T-helper 2 cell (primary cell): ENCODE results near the gene LUM.
"Not testable (repeated sequence)": the region's sequence is repeated elsewhere in the genome, so short reads cannot be mapped to it uniquely, and the experiment has no call there.

Experiments used
- DNase-seq, 5 experiments: peaks; one replicate each; pipeline versions ENCODE4 v3.0.0 to v3.0.0-alpha.2; 2012 to 2022

LUM gene

GRCh38 chr12:91109581-91110310 lies 1.5 kb downstream of the LUM start:
- DNase-seq: no peak

- DNase-seq: peak in 2 of 5 experiments; percentile 7 to 54
These were observed 2.1 kb downstream of the LUM start for GRCh38 chr12:91109148-91109564.

GRCh38 chr12:91108196-91108755 lies 3.0 kb downstream of the LUM start:
- DNase-seq: no peak

DNA sequence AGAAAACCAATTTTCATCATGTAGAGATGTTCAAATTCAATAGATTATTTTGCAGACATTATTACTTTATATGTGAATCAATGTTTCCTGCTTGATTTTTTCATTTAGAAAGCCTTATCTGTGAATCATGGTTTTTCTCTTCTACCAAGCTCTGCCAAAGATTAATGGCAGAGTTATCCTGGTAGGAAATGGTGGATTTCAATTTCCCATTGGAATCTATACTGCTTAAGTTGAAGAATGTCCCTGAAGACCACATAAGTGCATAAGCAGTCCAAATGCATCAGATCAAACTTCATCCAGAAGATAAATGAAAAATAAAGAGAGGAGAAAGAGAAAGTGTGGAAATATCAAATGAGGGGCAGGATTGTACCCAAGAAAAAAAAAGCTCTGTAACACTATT lies 5.0 kb downstream of the LUM start:
- no peak for DNase-seq

- DNase-seq: no peak
These were observed 5.5 kb downstream of the LUM start for GRCh38 chr12:91105807-91106206.

DNA sequence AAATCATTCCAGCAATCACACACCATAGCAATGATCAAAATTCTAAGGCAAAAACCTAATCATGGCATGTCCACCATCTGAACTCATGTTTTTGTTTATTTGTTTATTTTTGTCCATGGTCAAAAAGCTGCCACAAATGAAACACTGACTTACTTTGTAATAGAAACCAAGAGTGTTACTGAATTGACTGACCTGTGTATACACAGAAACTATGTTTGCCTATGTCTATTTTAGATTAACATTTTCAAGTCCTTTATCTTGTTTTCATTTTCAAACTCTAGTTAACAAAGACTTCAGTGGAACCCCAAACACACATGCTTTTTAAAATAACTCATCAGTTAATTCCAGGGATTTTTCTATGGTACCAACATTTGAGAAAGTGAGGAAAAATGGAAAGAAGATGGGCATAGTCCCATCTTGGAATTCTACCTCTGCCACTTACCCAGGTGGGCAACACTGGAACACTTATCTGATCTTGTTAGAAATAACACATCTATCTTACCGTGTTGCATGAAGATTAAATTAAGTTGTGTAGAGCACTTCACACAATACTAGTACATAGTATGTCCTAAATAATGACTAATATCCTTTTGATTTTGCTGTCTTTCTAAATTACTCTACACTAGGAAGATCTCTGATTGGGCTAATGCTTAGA lies 6.4 kb downstream of the LUM start:
- no peak for DNase-seq

- no peak for DNase-seq
These were observed 7.7 kb downstream of the LUM start for GRCh38 chr12:91103624-91104023.

DNA sequence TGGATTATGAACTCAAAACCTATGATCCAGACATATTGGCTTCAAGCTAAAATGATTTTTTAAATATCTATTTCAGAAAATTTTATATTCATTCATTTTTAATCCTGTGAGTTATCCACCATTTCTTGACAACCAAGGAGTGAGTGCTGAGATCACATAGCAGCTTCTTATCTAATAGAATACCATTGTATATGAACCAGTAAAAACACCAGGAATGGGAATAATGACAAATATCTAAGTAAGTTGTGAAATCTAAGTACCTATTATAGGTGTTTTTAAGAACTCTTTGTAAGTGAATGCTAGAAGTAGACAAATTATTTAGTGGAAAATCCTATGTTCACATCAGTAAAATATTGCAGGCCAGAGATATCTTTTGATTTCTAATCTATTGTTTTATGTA lies 8.2 kb downstream of the LUM start:
- DNase-seq: no peak

DNA sequence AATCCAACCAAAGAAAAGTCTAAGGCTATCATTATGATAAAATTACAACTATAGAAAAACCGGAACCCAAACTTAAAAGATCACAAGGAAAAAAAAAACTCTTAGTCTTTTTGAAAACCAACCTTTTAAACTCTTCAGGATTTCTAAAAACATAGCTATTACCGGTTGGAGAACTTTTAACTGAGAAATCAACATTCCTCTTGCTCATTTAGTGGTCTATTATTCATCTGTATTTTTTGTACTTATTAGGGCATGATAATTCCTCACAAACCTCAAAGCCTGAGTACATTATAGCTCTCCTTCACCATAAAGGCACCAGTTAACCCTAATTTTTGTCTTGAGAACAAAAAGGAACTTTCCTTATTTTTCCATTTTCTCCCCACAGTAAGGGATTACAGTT lies 10.4 kb downstream of the LUM start:
- DNase-seq: no peak

GRCh38 chr12:91099836-91100235 lies 11.5 kb downstream of the LUM start:
- no peak for DNase-seq

- DNase-seq: no peak
These were observed 12.0 kb downstream of the LUM start for GRCh38 chr12:91099341-91099740.

DNA sequence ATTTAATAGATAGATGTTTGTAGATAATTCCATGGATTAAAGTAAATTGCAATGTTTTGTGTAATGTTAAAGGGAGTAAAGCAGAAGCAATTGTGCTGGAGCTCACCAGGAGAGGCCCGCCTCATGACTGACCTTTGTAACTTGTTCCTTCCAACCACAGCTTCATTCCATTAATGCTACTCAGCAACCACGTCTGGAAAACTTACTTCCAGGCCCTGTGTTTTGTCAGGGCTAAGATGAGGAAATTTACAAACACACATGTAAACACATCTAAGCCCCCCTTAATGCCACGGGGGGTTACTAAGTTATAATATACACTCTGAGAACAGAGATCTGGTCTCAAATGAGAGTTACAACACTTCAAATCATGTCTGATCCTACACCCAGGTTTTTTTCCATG lies 12.4 kb downstream of the LUM start:
- DNase-seq: no peak

DNA sequence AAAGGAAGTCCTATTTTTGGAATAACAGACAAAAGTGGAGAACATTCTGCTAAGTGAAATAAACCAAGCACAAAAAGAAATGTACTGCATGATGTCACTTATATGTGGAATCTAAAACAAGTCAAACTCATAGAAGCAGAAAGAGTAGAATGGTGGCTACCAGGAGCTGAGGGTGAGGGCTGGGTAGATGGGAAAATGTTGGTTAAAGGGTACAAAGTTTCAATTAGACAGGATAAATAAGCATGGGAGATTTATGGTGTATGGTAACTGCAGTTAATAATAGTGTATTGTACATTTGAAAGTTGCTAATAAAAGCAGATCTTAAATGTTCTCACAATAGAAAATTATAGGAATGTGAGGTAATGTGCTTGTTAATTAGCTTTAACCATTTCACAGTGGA lies 12.8 kb downstream of the LUM start:
- no peak for DNase-seq

GRCh38 chr12:91094957-91095356 lies 16.3 kb downstream of the LUM start:
- DNase-seq: no peak

GRCh38 chr12:91094032-91094662 lies 17.1 kb downstream of the LUM start:
- DNase-seq: no peak

GRCh38 chr12:91093341-91093740 lies 18.0 kb downstream of the LUM start:
- DNase-seq: no peak

GRCh38 chr12:91091916-91092715 lies 19.2 kb downstream of the LUM start:
- peak in 1 of 5 experiments; percentile 7 for DNase-seq

- DNase-seq: not testable (repeated sequence)
These were observed 21.3 kb downstream of the LUM start for GRCh38 chr12:91089953-91090352.

GRCh38 chr12:91080041-91080440 lies 31.3 kb downstream of the LUM start:
- DNase-seq: no peak

GRCh38 chr12:91078501-91078900 lies 32.8 kb downstream of the LUM start:
- no peak for DNase-seq

GRCh38 chr12:91077228-91077954 lies 33.9 kb downstream of the LUM start:
- DNase-seq: no peak

DNA sequence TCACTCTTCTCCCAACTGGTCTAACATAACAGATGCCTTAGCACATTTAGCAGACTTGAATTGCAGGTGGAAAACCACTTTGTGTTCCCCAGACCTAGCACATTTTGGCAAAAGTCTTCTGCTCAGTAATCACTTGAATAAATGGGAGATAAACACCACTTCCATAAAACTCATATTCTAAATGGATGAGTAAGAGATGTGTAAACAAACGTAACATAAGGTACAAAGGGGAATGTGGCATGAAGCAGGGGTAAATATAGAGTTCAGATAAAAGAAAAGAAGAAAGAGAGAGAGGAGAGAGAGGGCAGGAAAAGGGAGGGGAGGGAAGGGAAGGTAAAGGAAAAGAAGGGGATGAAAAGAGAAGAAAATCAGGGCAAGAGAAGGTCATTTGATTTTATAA lies 36.4 kb downstream of the LUM start:
- DNase-seq: no peak
